GM21528 (cell line): Measurements from ENCODE around the gene RPL29.

Experiments used
- ATAC-seq: cut with Tn5 transposase; IDR thresholded peaks from one replicate; pipeline ENCODE4 v1.9.1; 2021; ENCODE audit warnings: mild to moderate bottlenecking, moderate library complexity; ENCODE audit not compliant: unreplicated experiment, low FRiP score

The RPL29 gene

GRCh38 chr3:52028572-52028971 lies 32.9 kb upstream of the RPL29 start:
- ATAC-seq: no peak

- no peak for ATAC-seq
Observed at GRCh38 chr3:52026041-52026440, 30.3 kb upstream of the RPL29 start.

GRCh38 chr3:52025453-52025852 lies 29.8 kb upstream of the RPL29 start:
- ATAC-seq: no peak

GRCh38 chr3:52024765-52025452 lies 29.2 kb upstream of the RPL29 start:
- ATAC-seq: no peak

- ATAC-seq: no peak
Observed at GRCh38 chr3:52023860-52024764, 28.4 kb upstream of the RPL29 start.

- ATAC-seq: no peak
Observed at GRCh38 chr3:52023101-52023770, 27.5 kb upstream of the RPL29 start.

- no peak for ATAC-seq
Observed at GRCh38 chr3:52022323-52023100, 26.8 kb upstream of the RPL29 start.

- ATAC-seq: no peak
Observed at GRCh38 chr3:52021489-52022268, 26.0 kb upstream of the RPL29 start.

- ATAC-seq: no peak
Observed at GRCh38 chr3:52020796-52021195, 25.1 kb upstream of the RPL29 start.

GRCh38 chr3:52019352-52020080 lies 23.8 kb upstream of the RPL29 start:
- no peak for ATAC-seq

GRCh38 chr3:52018319-52019000 lies 22.8 kb upstream of the RPL29 start:
- no peak for ATAC-seq

- ATAC-seq: no peak
Observed at GRCh38 chr3:52017586-52017985, 21.9 kb upstream of the RPL29 start.

GRCh38 chr3:52015438-52016228 lies 19.9 kb upstream of the RPL29 start:
- no peak for ATAC-seq

GRCh38 chr3:52014613-52015012 lies 18.9 kb upstream of the RPL29 start:
- ATAC-seq: no peak

- no peak for ATAC-seq
Observed at GRCh38 chr3:52013802-52014598, 18.3 kb upstream of the RPL29 start.

- ATAC-seq: no peak
Observed at GRCh38 chr3:52012699-52013098, 17.0 kb upstream of the RPL29 start.

GRCh38 chr3:52010431-52010830 lies 14.7 kb upstream of the RPL29 start:
- ATAC-seq: no peak
